HEK293 (cell line): ENCODE data around the gene ELOVL7.
A peak's percentile ranks its signal among the peaks of the same experiment; 100 is the strongest.

ENCODE experiments used
- GLIS1 ChIP-seq: fragments of 450-650 bp; formaldehyde crosslinking; IDR thresholded peaks from 2 replicates; pipeline ENCODE4 v1.5.1; 2016; ENCODE audit warnings: missing biosample characterization, missing genetic modification characterization
- KLF1 ChIP-seq: fragments of 450-650 bp; formaldehyde crosslinking; IDR thresholded peaks from 2 replicates; pipeline ENCODE4 v1.5.1; 2016; ENCODE audit warnings: missing biosample characterization, missing genetic modification characterization
- KLF8 ChIP-seq: fragments of 450-650 bp; formaldehyde crosslinking; IDR thresholded peaks from 2 replicates; pipeline ENCODE4 v1.5.1; 2016; ENCODE audit warnings: missing biosample characterization, missing genetic modification characterization
- PRDM1 ChIP-seq: fragments of 450-650 bp; formaldehyde crosslinking; IDR thresholded peaks from 2 replicates; pipeline ENCODE4; 2016; ENCODE audit warnings: missing biosample characterization, missing genetic modification characterization
- ZBTB1 ChIP-seq: fragments of 450-650 bp; formaldehyde crosslinking; IDR thresholded peaks from 2 replicates; pipeline ENCODE4 v1.5.1; 2016; ENCODE audit warnings: missing biosample characterization, missing genetic modification characterization
- ZBTB17 ChIP-seq: fragments of 450-650 bp; formaldehyde crosslinking; IDR thresholded peaks from 2 replicates; pipeline ENCODE4 v1.5.1; 2016; ENCODE audit warnings: missing biosample characterization, missing genetic modification characterization
- ZBTB48 ChIP-seq: fragments of 450-650 bp; formaldehyde crosslinking; IDR thresholded peaks from 2 replicates; pipeline ENCODE4 v1.5.1; 2016; ENCODE audit warnings: missing biosample characterization, missing genetic modification characterization
- ZEB2 ChIP-seq: fragments of 450-650 bp; formaldehyde crosslinking; IDR thresholded peaks from 2 replicates; pipeline ENCODE4 v1.5.1; 2016; ENCODE audit warnings: missing biosample characterization, missing genetic modification characterization
- ZIC2 ChIP-seq: fragments of 450-650 bp; formaldehyde crosslinking; IDR thresholded peaks from 2 replicates; pipeline ENCODE4 v1.5.1; 2016; ENCODE audit warnings: missing biosample characterization, missing genetic modification characterization
- ZNF157 ChIP-seq: fragments of 450-650 bp; formaldehyde crosslinking; IDR thresholded peaks from 2 replicates; pipeline ENCODE4 v1.5.1; 2016; ENCODE audit warnings: missing biosample characterization, missing genetic modification characterization
- ZNF16 ChIP-seq: fragments of 450-650 bp; formaldehyde crosslinking; IDR thresholded peaks from 2 replicates; pipeline ENCODE4 v1.5.1; 2016; ENCODE audit warnings: low read depth, missing biosample characterization, missing genetic modification characterization
- ZNF169 ChIP-seq: fragments of 450-650 bp; formaldehyde crosslinking; IDR thresholded peaks from 2 replicates; pipeline ENCODE4 v1.5.1; 2016; ENCODE audit warnings: missing biosample characterization, missing genetic modification characterization
- ZNF2 ChIP-seq: fragments of 450-650 bp; formaldehyde crosslinking; IDR thresholded peaks from 2 replicates; pipeline ENCODE4 v1.5.1; 2016; ENCODE audit warnings: missing biosample characterization, missing genetic modification characterization
- ZNF391 ChIP-seq: fragments of 450-650 bp; formaldehyde crosslinking; IDR thresholded peaks from 2 replicates; pipeline ENCODE4 v1.5.1; 2016; ENCODE audit warnings: low read depth, missing biosample characterization, missing genetic modification characterization, borderline replicate concordance
- ZNF423 ChIP-seq: fragments of 450-650 bp; formaldehyde crosslinking; IDR thresholded peaks from 2 replicates; pipeline ENCODE4 v1.5.1; 2016; ENCODE audit warnings: missing biosample characterization, missing genetic modification characterization
- ZNF600 ChIP-seq: fragments of 450-650 bp; formaldehyde crosslinking; IDR thresholded peaks from 2 replicates; pipeline ENCODE4 v1.5.1; 2016; ENCODE audit warnings: missing biosample characterization, missing genetic modification characterization
- ZNF660 ChIP-seq: fragments of 450-650 bp; IDR thresholded peaks from 2 replicates; pipeline ENCODE4 v1.5.1; 2018; ENCODE audit warnings: missing biosample characterization, mild to moderate bottlenecking, missing genetic modification characterization
- ZNF701 ChIP-seq: fragments of 450-650 bp; formaldehyde crosslinking; IDR thresholded peaks from 2 replicates; pipeline ENCODE4 v1.5.1; 2016; ENCODE audit warnings: missing biosample characterization, missing genetic modification characterization
- ZSCAN16 ChIP-seq: fragments of 450-650 bp; formaldehyde crosslinking; IDR thresholded peaks from 2 replicates; pipeline ENCODE4 v1.5.1; 2016; ENCODE audit warnings: missing biosample characterization, missing genetic modification characterization
- TF ChIP-seq, protein P1 (sequence below): fragments of 450-650 bp; formaldehyde crosslinking; IDR thresholded peaks from 2 replicates; pipeline ENCODE4 v1.5.1; 2016; ENCODE audit warnings: missing biosample characterization, missing genetic modification characterization
- TF ChIP-seq, protein P2 (sequence below): fragments of 450-650 bp; formaldehyde crosslinking; optimal IDR thresholded peaks from 2 replicates; pipeline ENCODE3; 2016; ENCODE audit warnings: missing biosample characterization, mild to moderate bottlenecking, missing genetic modification characterization
- TF ChIP-seq, protein P3 (sequence below): IDR thresholded peaks from 2 replicates; pipeline ENCODE4 v1.6.1; 2011; ENCODE audit warnings: mild to moderate bottlenecking, low read depth, low read length, borderline replicate concordance
- TF ChIP-seq, protein P4 (sequence below): fragments of 450-650 bp; formaldehyde crosslinking; IDR thresholded peaks from 2 replicates; pipeline ENCODE4 v1.5.0; 2017; ENCODE audit warnings: missing biosample characterization, missing genetic modification characterization, borderline replicate concordance
- TF ChIP-seq, protein P5 (sequence below): fragments of 450-650 bp; formaldehyde crosslinking; conservative IDR thresholded peaks from 2 replicates; pipeline ENCODE4 v1.5.1; 2016; ENCODE audit warnings: low read depth, missing biosample characterization, missing genetic modification characterization
- TF ChIP-seq, protein P6 (sequence below): fragments of 450-650 bp; formaldehyde crosslinking; IDR thresholded peaks from 2 replicates; pipeline ENCODE4 v1.5.1; 2016; ENCODE audit warnings: missing biosample characterization, missing genetic modification characterization

ELOVL7 gene

DNA sequence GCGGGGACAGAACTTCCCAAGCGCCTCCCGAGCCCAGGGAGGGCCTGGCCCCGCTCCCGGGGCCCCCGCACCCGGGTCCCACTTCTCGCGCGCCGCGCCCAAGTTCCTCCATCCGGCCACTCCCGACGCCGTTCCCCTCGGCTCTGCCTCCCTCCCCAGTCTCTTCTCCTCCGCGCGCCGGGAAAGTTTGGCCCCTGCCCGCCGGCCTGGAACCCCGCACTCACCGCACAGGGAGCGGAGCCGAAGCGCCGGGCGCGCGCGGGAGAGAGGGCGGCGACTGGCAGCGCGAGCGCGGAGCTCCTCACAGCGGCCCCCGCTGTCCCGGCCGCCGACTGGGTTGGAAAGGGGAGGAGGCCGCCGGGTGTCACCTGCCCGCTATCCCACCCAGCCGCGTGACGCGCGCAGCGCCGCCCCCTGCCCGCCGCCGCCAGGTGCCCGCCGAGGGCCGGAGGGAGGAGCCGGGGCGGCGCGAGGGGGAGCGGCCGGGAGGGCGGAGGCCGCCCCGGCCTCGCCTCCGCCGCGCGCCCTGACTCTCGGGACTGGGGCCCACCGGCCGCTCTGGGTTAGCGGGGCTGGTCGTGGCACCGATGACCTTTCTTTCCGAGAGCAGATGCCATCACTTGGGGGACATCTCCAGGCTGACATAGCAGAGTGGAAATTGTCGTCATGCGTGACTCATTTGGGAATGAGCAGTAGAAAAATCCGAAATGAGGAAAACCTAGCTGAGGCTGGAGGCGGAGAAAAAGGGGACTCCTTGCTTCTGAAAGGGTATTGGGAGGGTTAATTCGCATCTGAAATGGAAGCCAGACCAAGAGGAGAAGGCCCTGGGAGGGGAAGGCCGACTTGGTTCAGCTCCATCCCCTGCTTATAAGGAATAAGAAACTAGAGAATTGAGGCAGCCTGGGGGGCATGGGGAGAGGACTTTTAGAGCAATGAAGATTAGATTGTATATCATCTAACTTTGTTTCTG is at the start of gene ELOVL7 (continued):
- TF ChIP-seq, protein P1, sequence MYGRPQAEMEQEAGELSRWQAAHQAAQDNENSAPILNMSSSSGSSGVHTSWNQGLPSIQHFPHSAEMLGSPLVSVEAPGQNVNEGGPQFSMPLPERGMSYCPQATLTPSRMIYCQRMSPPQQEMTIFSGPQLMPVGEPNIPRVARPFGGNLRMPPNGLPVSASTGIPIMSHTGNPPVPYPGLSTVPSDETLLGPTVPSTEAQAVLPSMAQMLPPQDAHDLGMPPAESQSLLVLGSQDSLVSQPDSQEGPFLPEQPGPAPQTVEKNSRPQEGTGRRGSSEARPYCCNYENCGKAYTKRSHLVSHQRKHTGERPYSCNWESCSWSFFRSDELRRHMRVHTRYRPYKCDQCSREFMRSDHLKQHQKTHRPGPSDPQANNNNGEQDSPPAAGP (tag by site-specific recombination): peak; percentile 19; the same call in 1 of the 2 replicates
- TF ChIP-seq, protein P2, sequence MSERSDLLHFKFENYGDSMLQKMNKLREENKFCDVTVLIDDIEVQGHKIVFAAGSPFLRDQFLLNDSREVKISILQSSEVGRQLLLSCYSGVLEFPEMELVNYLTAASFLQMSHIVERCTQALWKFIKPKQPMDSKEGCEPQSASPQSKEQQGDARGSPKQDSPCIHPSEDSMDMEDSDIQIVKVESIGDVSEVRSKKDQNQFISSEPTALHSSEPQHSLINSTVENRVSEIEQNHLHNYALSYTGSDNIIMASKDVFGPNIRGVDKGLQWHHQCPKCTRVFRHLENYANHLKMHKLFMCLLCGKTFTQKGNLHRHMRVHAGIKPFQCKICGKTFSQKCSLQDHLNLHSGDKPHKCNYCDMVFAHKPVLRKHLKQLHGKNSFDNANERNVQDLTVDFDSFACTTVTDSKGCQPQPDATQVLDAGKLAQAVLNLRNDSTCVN (tag by site-specific recombination): peak; percentile 98
- TF ChIP-seq, protein P3, sequence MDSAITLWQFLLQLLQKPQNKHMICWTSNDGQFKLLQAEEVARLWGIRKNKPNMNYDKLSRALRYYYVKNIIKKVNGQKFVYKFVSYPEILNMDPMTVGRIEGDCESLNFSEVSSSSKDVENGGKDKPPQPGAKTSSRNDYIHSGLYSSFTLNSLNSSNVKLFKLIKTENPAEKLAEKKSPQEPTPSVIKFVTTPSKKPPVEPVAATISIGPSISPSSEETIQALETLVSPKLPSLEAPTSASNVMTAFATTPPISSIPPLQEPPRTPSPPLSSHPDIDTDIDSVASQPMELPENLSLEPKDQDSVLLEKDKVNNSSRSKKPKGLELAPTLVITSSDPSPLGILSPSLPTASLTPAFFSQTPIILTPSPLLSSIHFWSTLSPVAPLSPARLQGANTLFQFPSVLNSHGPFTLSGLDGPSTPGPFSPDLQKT: no peak
- TF ChIP-seq ZNF701 (tag by site-specific recombination) (0 out of 2 replicates have a peak, but pooled peaks have one; percentile 45), GLIS1 (peak; percentile 29), ZNF660 (tag by site-specific recombination) (peak; percentile 60), ZNF423 (tag by site-specific recombination) (peak; percentile 37; the same call in 1 of the 2 replicates), ZBTB48 (0 out of 2 replicates have a peak, but pooled peaks have one; percentile 23), ZNF600 (tag by site-specific recombination) (peak; percentile 11; the same call in 1 of the 2 replicates), ZSCAN16 (tag by site-specific recombination) (no peak), ZNF157 (no peak), ZIC2 (peak; percentile 59; the same call in 1 of the 2 replicates), KLF1 (tag by site-specific recombination) (peak; percentile 39; the same call in 1 of the 2 replicates), ZEB2 (0 out of 2 replicates have a peak, but pooled peaks have one; percentile 52), PRDM1 (0 out of 2 replicates have a peak, but pooled peaks have one; percentile 22), KLF8 (tag by site-specific recombination) (peak; percentile 29; the same call in 1 of the 2 replicates), ZNF2 (tag by site-specific recombination) (peak; percentile 55), ZBTB17 (tag by site-specific recombination) (peak; percentile 75), ZNF391 (tag by site-specific recombination) (0 out of 2 replicates have a peak, but pooled peaks have one; percentile 56), ZNF169 (tag by site-specific recombination) (no peak), ZBTB1 (tag by site-specific recombination) (peak; percentile 78; the same call in 1 of the 2 replicates), ZNF16 (tag by site-specific recombination) (no peak)
- TF ChIP-seq, protein P4, sequence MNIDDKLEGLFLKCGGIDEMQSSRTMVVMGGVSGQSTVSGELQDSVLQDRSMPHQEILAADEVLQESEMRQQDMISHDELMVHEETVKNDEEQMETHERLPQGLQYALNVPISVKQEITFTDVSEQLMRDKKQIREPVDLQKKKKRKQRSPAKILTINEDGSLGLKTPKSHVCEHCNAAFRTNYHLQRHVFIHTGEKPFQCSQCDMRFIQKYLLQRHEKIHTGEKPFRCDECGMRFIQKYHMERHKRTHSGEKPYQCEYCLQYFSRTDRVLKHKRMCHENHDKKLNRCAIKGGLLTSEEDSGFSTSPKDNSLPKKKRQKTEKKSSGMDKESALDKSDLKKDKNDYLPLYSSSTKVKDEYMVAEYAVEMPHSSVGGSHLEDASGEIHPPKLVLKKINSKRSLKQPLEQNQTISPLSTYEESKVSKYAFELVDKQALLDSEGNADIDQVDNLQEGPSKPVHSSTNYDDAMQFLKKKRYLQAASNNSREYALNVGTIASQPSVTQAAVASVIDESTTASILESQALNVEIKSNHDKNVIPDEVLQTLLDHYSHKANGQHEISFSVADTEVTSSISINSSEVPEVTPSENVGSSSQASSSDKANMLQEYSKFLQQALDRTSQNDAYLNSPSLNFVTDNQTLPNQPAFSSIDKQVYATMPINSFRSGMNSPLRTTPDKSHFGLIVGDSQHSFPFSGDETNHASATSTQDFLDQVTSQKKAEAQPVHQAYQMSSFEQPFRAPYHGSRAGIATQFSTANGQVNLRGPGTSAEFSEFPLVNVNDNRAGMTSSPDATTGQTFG (tag by site-specific recombination): no peak
- TF ChIP-seq, protein P5, sequence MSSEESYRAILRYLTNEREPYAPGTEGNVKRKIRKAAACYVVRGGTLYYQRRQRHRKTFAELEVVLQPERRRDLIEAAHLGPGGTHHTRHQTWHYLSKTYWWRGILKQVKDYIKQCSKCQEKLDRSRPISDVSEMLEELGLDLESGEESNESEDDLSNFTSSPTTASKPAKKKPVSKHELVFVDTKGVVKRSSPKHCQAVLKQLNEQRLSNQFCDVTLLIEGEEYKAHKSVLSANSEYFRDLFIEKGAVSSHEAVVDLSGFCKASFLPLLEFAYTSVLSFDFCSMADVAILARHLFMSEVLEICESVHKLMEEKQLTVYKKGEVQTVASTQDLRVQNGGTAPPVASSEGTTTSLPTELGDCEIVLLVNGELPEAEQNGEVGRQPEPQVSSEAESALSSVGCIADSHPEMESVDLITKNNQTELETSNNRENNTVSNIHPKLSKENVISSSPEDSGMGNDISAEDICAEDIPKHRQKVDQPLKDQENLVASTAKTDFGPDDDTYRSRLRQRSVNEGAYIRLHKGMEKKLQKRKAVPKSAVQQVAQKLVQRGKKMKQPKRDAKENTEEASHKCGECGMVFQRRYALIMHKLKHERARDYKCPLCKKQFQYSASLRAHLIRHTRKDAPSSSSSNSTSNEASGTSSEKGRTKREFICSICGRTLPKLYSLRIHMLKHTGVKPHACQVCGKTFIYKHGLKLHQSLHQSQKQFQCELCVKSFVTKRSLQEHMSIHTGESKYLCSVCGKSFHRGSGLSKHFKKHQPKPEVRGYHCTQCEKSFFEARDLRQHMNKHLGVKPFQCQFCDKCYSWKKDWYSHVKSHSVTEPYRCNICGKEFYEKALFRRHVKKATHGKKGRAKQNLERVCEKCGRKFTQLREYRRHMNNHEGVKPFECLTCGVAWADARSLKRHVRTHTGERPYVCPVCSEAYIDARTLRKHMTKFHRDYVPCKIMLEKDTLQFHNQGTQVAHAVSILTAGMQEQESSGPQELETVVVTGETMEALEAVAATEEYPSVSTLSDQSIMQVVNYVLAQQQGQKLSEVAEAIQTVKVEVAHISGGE (tag by site-specific recombination): no peak
- TF ChIP-seq, protein P6, sequence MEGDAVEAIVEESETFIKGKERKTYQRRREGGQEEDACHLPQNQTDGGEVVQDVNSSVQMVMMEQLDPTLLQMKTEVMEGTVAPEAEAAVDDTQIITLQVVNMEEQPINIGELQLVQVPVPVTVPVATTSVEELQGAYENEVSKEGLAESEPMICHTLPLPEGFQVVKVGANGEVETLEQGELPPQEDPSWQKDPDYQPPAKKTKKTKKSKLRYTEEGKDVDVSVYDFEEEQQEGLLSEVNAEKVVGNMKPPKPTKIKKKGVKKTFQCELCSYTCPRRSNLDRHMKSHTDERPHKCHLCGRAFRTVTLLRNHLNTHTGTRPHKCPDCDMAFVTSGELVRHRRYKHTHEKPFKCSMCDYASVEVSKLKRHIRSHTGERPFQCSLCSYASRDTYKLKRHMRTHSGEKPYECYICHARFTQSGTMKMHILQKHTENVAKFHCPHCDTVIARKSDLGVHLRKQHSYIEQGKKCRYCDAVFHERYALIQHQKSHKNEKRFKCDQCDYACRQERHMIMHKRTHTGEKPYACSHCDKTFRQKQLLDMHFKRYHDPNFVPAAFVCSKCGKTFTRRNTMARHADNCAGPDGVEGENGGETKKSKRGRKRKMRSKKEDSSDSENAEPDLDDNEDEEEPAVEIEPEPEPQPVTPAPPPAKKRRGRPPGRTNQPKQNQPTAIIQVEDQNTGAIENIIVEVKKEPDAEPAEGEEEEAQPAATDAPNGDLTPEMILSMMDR (tag by site-specific recombination): peak; percentile 73
